H9 (cell line): ENCODE data around the gene CCDC70. TPM values are rescaled to one million over a fixed set of nuclear protein-coding genes. Genes with fewer than 3 reads are reported as not detected.

Source experiments
- DNase-seq: peaks from one replicate; pipeline ENCODE4 v3.0.0-alpha.2; 2017
- H2AFZ ChIP-seq: one replicate; pipeline ENCODE4 v1.6.1; 2013; ENCODE audit warnings: mild to moderate bottlenecking, low read length, control low read depth, moderate library complexity
- H2AK5ac ChIP-seq: 2 replicates; pipeline ENCODE4 v1.6.1; 2013; ENCODE audit warnings: low read length, control low read depth, mixed read lengths; ENCODE audit not compliant: insufficient read length
- H2BK120ac ChIP-seq: one replicate; pipeline ENCODE4 v1.6.1; 2013; ENCODE audit warnings: low read depth, mild to moderate bottlenecking, low read length, control low read depth, inconsistent platforms; ENCODE audit not compliant: poor library complexity, severe bottlenecking
- H2BK12ac ChIP-seq: 2 replicates; pipeline ENCODE4 v1.6.1; 2013; ENCODE audit warnings: low read length, control low read depth, mixed read lengths, low read depth; ENCODE audit not compliant: insufficient read length
- H2BK15ac ChIP-seq: 2 replicates; pipeline ENCODE4 v1.6.1; 2013; ENCODE audit warnings: low read depth, low read length, control low read depth
- H2BK20ac ChIP-seq: one replicate; pipeline ENCODE4 v1.6.1; 2013; ENCODE audit warnings: low read depth, mild to moderate bottlenecking, low read length, control low read depth, inconsistent platforms; ENCODE audit not compliant: poor library complexity, severe bottlenecking
- H2BK5ac ChIP-seq: 2 replicates; pipeline ENCODE4 v1.6.1; 2013; ENCODE audit warnings: low read length, control low read depth, mixed read lengths; ENCODE audit not compliant: insufficient read length
- H3K14ac ChIP-seq: 2 replicates; pipeline ENCODE4 v1.6.1; 2013; ENCODE audit warnings: low read length, control low read depth; ENCODE audit not compliant: insufficient read depth
- H3K18ac ChIP-seq: 2 replicates; pipeline ENCODE4 v1.6.1; 2013; ENCODE audit warnings: low read depth, mild to moderate bottlenecking, mixed read lengths, low read length, control low read depth; ENCODE audit not compliant: insufficient read length
- H3K23ac ChIP-seq: 2 replicates; pipeline ENCODE4 v1.6.1; 2013; ENCODE audit warnings: low read length, control low read depth, mixed read lengths, low read depth; ENCODE audit not compliant: insufficient read length
- H3K23me2 ChIP-seq: 2 replicates; pipeline ENCODE4 v1.6.1; 2013; ENCODE audit warnings: low read depth, mild to moderate bottlenecking, mixed read lengths, low read length, control low read depth; ENCODE audit not compliant: insufficient read length, poor library complexity, severe bottlenecking
- H3K27ac ChIP-seq: 2 replicates; pipeline ENCODE4 v1.5.1; 2013; ENCODE audit warnings: low read length, control low read depth, mixed read lengths, low read depth; ENCODE audit not compliant: insufficient read length
- H3K27me3 ChIP-seq: 2 replicates; pipeline ENCODE4 v1.6.1; 2013; ENCODE audit warnings: low read length, control low read depth, inconsistent platforms; ENCODE audit not compliant: insufficient read depth
- H3K4ac ChIP-seq: 2 replicates; pipeline ENCODE4 v1.6.1; 2013; ENCODE audit warnings: low read depth, mild to moderate bottlenecking, control low read depth, inconsistent platforms, low read length, moderate library complexity
- H3K4me1 ChIP-seq: 2 replicates; pipeline ENCODE4 v1.6.1; 2013; ENCODE audit warnings: low read length, control low read depth, inconsistent platforms; ENCODE audit not compliant: insufficient read depth
- H3K4me2 ChIP-seq: 2 replicates; pipeline ENCODE4 v1.6.1; 2013; ENCODE audit warnings: low read length, control low read depth, mixed read lengths; ENCODE audit not compliant: insufficient read length, insufficient read depth
- H3K56ac ChIP-seq: 2 replicates; pipeline ENCODE4 v1.6.1; 2013; ENCODE audit warnings: low read depth, mild to moderate bottlenecking, mixed read lengths, low read length, control low read depth; ENCODE audit not compliant: insufficient read length
- H3K79me1 ChIP-seq: 2 replicates; pipeline ENCODE4 v1.6.1; 2013; ENCODE audit warnings: low read depth, mild to moderate bottlenecking, moderate library complexity, low read length, control low read depth, inconsistent platforms; ENCODE audit not compliant: insufficient read depth, poor library complexity, severe bottlenecking
- H3K79me2 ChIP-seq: 2 replicates; pipeline ENCODE4 v1.6.1; 2013; ENCODE audit warnings: low read length, control low read depth, inconsistent platforms; ENCODE audit not compliant: insufficient read depth
- H3K9ac ChIP-seq: 2 replicates; pipeline ENCODE4 v1.6.1; 2013; ENCODE audit warnings: low read length, control low read depth, mixed read lengths; ENCODE audit not compliant: insufficient read length; ENCODE audit errors: extremely low read depth
- H3K9me3 ChIP-seq: one replicate; pipeline ENCODE4 v1.6.1; 2013; ENCODE audit warnings: low read depth, low read length, inconsistent platforms; ENCODE audit not compliant: control insufficient read depth
- H3T11ph ChIP-seq: one replicate; pipeline ENCODE4 v1.6.1; 2013; ENCODE audit warnings: mild to moderate bottlenecking, low read length, control low read depth, inconsistent platforms
- H4K20me1 ChIP-seq: one replicate; pipeline ENCODE4 v1.6.1; 2013; ENCODE audit not compliant: control insufficient read depth, insufficient read length, insufficient read depth
- H4K5ac ChIP-seq: 2 replicates; pipeline ENCODE4 v1.6.1; 2013; ENCODE audit warnings: low read depth, mild to moderate bottlenecking, mixed read lengths, low read length, control low read depth; ENCODE audit not compliant: insufficient read length
- H4K8ac ChIP-seq: replicated peaks from 2 replicates; pipeline ENCODE4 v1.6.1; 2013; ENCODE audit warnings: low read length, control low read depth, mixed read lengths, low read depth; ENCODE audit not compliant: insufficient read length
- H4K91ac ChIP-seq: 2 replicates; pipeline ENCODE4 v1.6.1; 2013; ENCODE audit warnings: low read depth, mild to moderate bottlenecking, moderate library complexity, mixed read lengths, low read length, control low read depth; ENCODE audit not compliant: insufficient read length
- H3K27ac Mint-ChIP-seq, 3 experiments: 2 replicates in 2 of 3; 3 replicates in 1 of 3; pipeline ENCODE4 v1.8.0; 2020 to 2021; ENCODE audit warnings: mixed read lengths in 3 of 3, mild to moderate bottlenecking in 1 of 3, moderate library complexity in 1 of 3
- H3K27me3 Mint-ChIP-seq: 2 replicates; pipeline ENCODE4 v1.8.0; 2021; ENCODE audit warnings: low read depth, mild to moderate bottlenecking, moderate library complexity, mixed read lengths
- H3K36me3 Mint-ChIP-seq, 3 experiments: 2 replicates in 2 of 3; 3 replicates in 1 of 3; pipeline ENCODE4 v1.8.0; 2020 to 2021; ENCODE audit warnings: low read depth in 3 of 3, mixed read lengths in 3 of 3; ENCODE audit not compliant: insufficient read depth in 1 of 3
- H3K4me1 Mint-ChIP-seq, 2 experiments: 2 replicates each; pipeline ENCODE4 v1.8.0; 2020; ENCODE audit warnings: mixed read lengths in 2 of 2
- H3K4me3 Mint-ChIP-seq, 2 experiments: 2 replicates in 1 of 2; 3 replicates in 1 of 2; pipeline ENCODE4 v1.8.0; 2020 to 2021; ENCODE audit warnings: mild to moderate bottlenecking in 2 of 2, mixed read lengths in 2 of 2, moderate library complexity in 1 of 2
- H3K9me3 Mint-ChIP-seq, 2 experiments: 2 replicates in 1 of 2; 3 replicates in 1 of 2; pipeline ENCODE4 v1.8.0; 2020; ENCODE audit warnings: mild to moderate bottlenecking in 2 of 2, mixed read lengths in 2 of 2, moderate library complexity in 1 of 2
- whole genome bisulfite sequencing: extraction: QIAGEN DNeasy Blood & Tissue Kit; methylation state at CpG from one replicate; pipeline ENCODE4 v1.1.7; 2013; ENCODE audit warnings: missing lambda C conversion rate, low lambda C conversion rate, mixed read lengths; ENCODE audit not compliant: insufficient read length; ENCODE audit errors: extremely low coverage; 5-methylcytosine and 5-hydroxymethylcytosine counted together
- total RNA-seq: library from RNA; stranded (reverse); gene quantifications from 2 replicates; pipeline ENCODE4 v1.2.1, GENCODE V29; 2021
- TF ChIP-seq, protein P1 (sequence below): fragments of 200-600 bp; sonication (generic); conservative IDR thresholded peaks from 3 replicates; pipeline ENCODE4 v1.8.0; 2021; ENCODE audit warnings: antibody characterized with exemption, mild to moderate bottlenecking

The CCDC70 gene
- total RNA-seq, 1 experiment from 2014 or later = not detected

DNA sequence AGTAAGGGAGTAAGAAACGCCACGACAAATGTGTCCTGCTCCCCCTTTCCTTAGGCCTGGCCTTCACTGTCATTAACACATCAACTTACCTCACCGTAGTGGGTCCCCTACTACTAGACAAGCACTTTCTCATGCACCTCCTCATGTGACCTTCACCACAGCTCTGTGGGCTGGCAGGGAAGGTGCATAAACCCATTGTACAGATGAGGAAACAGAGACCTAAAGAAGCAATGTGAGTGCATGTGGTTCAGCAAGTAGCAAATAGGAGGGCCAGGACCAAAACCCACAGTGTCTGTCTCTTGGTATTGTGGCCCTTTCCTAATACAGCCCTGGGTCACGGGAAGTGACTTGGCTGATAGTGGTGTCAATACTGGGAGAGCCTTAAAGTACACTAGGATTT, 5.3 kb downstream of the CCDC70 start:
- no peak overlapping the region for H3K4me2 ChIP-seq
- no peak overlapping the region for H3K23ac ChIP-seq
- H2BK15ac ChIP-seq = no peak overlapping the region
- H3K9me3 Mint-ChIP-seq = no peaks in the 10 kb centered on the region
- no peak overlapping the region for H3K27ac Mint-ChIP-seq
- H3K36me3 Mint-ChIP-seq = no peaks in the 10 kb centered on the region
- no peak overlapping the region for H3K4ac ChIP-seq
- H4K91ac ChIP-seq = no peak overlapping the region
- no peak for DNase-seq
- H2BK12ac ChIP-seq = no peak overlapping the region
- no peak overlapping the region for H3T11ph ChIP-seq
- no peak overlapping the region for H3K27ac ChIP-seq
- H3K9ac ChIP-seq = no peak overlapping the region
- H4K20me1 ChIP-seq = peaks cover 2% of the 10 kb centered on the region
- H3K14ac ChIP-seq = no peak overlapping the region
- no peak overlapping the region for H3K4me3 Mint-ChIP-seq
- H3K79me1 ChIP-seq = no peaks in the 10 kb centered on the region
- no peak overlapping the region for H2BK5ac ChIP-seq
- TF ChIP-seq, protein P1, sequence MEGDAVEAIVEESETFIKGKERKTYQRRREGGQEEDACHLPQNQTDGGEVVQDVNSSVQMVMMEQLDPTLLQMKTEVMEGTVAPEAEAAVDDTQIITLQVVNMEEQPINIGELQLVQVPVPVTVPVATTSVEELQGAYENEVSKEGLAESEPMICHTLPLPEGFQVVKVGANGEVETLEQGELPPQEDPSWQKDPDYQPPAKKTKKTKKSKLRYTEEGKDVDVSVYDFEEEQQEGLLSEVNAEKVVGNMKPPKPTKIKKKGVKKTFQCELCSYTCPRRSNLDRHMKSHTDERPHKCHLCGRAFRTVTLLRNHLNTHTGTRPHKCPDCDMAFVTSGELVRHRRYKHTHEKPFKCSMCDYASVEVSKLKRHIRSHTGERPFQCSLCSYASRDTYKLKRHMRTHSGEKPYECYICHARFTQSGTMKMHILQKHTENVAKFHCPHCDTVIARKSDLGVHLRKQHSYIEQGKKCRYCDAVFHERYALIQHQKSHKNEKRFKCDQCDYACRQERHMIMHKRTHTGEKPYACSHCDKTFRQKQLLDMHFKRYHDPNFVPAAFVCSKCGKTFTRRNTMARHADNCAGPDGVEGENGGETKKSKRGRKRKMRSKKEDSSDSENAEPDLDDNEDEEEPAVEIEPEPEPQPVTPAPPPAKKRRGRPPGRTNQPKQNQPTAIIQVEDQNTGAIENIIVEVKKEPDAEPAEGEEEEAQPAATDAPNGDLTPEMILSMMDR = no peak
- no peak overlapping the region for H2BK20ac ChIP-seq
- no peaks in the 10 kb centered on the region for H3K4me1 ChIP-seq
- no peak overlapping the region for H3K18ac ChIP-seq
- WGBS = no CpG with 5 or more reads among the region's 4 CpGs
- no peak overlapping the region for H2BK120ac ChIP-seq
- no peaks in the 10 kb centered on the region for H3K27me3 ChIP-seq
- H2AK5ac ChIP-seq = no peak overlapping the region
- H3K9me3 ChIP-seq = no peaks in the 10 kb centered on the region
- no peak overlapping the region for H4K5ac ChIP-seq
- H3K56ac ChIP-seq = no peak overlapping the region
- H2AFZ ChIP-seq = no peak overlapping the region
- H3K23me2 ChIP-seq = no peaks in the 10 kb centered on the region
- no peaks in the 10 kb centered on the region for H3K79me2 ChIP-seq
- peaks cover 5% of the 10 kb centered on the region for H3K27me3 Mint-ChIP-seq
- no peaks in the 10 kb centered on the region for H3K4me1 Mint-ChIP-seq
- H4K8ac ChIP-seq = no peak overlapping the region
